Kasumi-1 (cell line): ENCODE measurements around the gene ST7L.
"Not testable (repeated sequence)": the region's sequence is repeated elsewhere in the genome, so short reads cannot be mapped to it uniquely, and the experiment has no call there.

Experiments used
- DNase-seq, 2 experiments: peaks; one replicate each; lab custom pipeline; 2025; lab: John Stamatoyannopoulos, UW

The ST7L gene

GRCh38 chr1:112492076-112492475 lies 126.9 kb downstream of the ST7L start:
- no peak for DNase-seq

- DNase-seq: no peak
Observed at GRCh38 chr1:112488141-112488540, 130.8 kb downstream of the ST7L start.

- not testable (repeated sequence) for DNase-seq
Observed at GRCh38 chr1:112487686-112488085, 131.3 kb downstream of the ST7L start.

- not testable (repeated sequence) for DNase-seq
Observed at GRCh38 chr1:112486063-112486462, 132.9 kb downstream of the ST7L start.

- no peak for DNase-seq
Observed at GRCh38 chr1:112478314-112478713, 140.6 kb downstream of the ST7L start.

- no peak for DNase-seq
Observed at GRCh38 chr1:112477550-112477949, 141.4 kb downstream of the ST7L start.
